SK-N-SH treated with all-trans-retinoic acid at 6 μM for 48 hours (cell line): ENCODE data around the gene C2orf69.

Source experiments
- ATAC-seq: fragments of 200-7000 bp; cut with Tn5 transposase; 3 replicates; pipeline ENCODE4 v1.9.1; 2020; ENCODE audit warnings: mild to moderate bottlenecking, moderate library complexity
- ARNTL ChIP-seq: fragments of 450-650 bp; formaldehyde crosslinking; IDR thresholded peaks from 2 replicates; pipeline ENCODE4 v1.5.0; 2020; ENCODE audit warnings: low read depth, mild to moderate bottlenecking, moderate library complexity, borderline replicate concordance
- BACH2 ChIP-seq: fragments of 250-450 bp; sonication (Bioruptor Pico); IDR thresholded peaks from 2 replicates; pipeline ENCODE4 v1.9.0; 2021; ENCODE audit warnings: mild to moderate bottlenecking, borderline replicate concordance
- CSDC2 ChIP-seq: fragments of 250-450 bp; sonication (Bioruptor Pico); IDR thresholded peaks from 2 replicates; pipeline ENCODE4 v1.5.0; 2020; ENCODE audit warnings: mild to moderate bottlenecking, moderate library complexity
- ESRRG ChIP-seq: fragments of 250-450 bp; sonication (Bioruptor Pico); IDR thresholded peaks from 2 replicates; pipeline ENCODE4 v1.6.1; 2021; ENCODE audit warnings: mild to moderate bottlenecking
- PATZ1 ChIP-seq: fragments of 250-450 bp; sonication (Bioruptor Pico); IDR thresholded peaks from 2 replicates; pipeline ENCODE4 v1.8.0; 2020; ENCODE audit warnings: mild to moderate bottlenecking, moderate library complexity, borderline replicate concordance
- POU6F1 ChIP-seq: fragments of 250-450 bp; sonication (Bioruptor Pico); IDR thresholded peaks from 2 replicates; pipeline ENCODE4 v1.8.0; 2021; ENCODE audit warnings: low read depth, mild to moderate bottlenecking, moderate library complexity, borderline replicate concordance
- RARB ChIP-seq: fragments of 250-450 bp; sonication (Bioruptor Pico); IDR thresholded peaks from 2 replicates; pipeline ENCODE4 v1.8.0; 2021; ENCODE audit warnings: mild to moderate bottlenecking, moderate library complexity
- SNAI2 ChIP-seq: fragments of 250-450 bp; sonication (Bioruptor Pico); IDR thresholded peaks from 2 replicates; pipeline ENCODE4 v1.5.0; 2020; ENCODE audit warnings: mild to moderate bottlenecking, moderate library complexity
- ZFP3 ChIP-seq: fragments of 250-450 bp; sonication (Bioruptor Pico); IDR thresholded peaks from 2 replicates; pipeline ENCODE4 v1.5.0; 2020; ENCODE audit warnings: mild to moderate bottlenecking, moderate library complexity
- ZFP30 ChIP-seq: fragments of 450-650 bp; formaldehyde crosslinking; IDR thresholded peaks from 2 replicates; pipeline ENCODE4 v1.5.0; 2022; ENCODE audit warnings: mild to moderate bottlenecking, moderate library complexity
- ZNF565 ChIP-seq: fragments of 450-650 bp; formaldehyde crosslinking; conservative IDR thresholded peaks from 2 replicates; pipeline ENCODE4 v1.5.0; 2020; ENCODE audit warnings: low read depth, mild to moderate bottlenecking, moderate library complexity
- ZNF70 ChIP-seq: fragments of 450-650 bp; formaldehyde crosslinking; IDR thresholded peaks from 2 replicates; pipeline ENCODE4 v1.5.0; 2020; ENCODE audit warnings: mild to moderate bottlenecking, moderate library complexity
- ZNF8 ChIP-seq: fragments of 450-650 bp; formaldehyde crosslinking; IDR thresholded peaks from 2 replicates; pipeline ENCODE4 v1.5.0; 2020; ENCODE audit warnings: mild to moderate bottlenecking, moderate library complexity
- TF ChIP-seq, protein P1 (sequence below): fragments of 250-450 bp; sonication (Bioruptor Pico); IDR thresholded peaks from 2 replicates; pipeline ENCODE4 v1.5.0; 2020; ENCODE audit warnings: mild to moderate bottlenecking, moderate library complexity
- TF ChIP-seq, protein P2 (sequence below): fragments of 250-450 bp; sonication (Bioruptor Pico); IDR thresholded peaks from 2 replicates; pipeline ENCODE4 v1.5.1; 2021; ENCODE audit warnings: mild to moderate bottlenecking, moderate library complexity
- TF ChIP-seq, protein P3 (sequence below): fragments of 250-450 bp; sonication (Bioruptor Pico); IDR thresholded peaks from 2 replicates; pipeline ENCODE4 v1.5.1; 2020; ENCODE audit warnings: low read depth, mild to moderate bottlenecking, moderate library complexity

The C2orf69 gene

DNA sequence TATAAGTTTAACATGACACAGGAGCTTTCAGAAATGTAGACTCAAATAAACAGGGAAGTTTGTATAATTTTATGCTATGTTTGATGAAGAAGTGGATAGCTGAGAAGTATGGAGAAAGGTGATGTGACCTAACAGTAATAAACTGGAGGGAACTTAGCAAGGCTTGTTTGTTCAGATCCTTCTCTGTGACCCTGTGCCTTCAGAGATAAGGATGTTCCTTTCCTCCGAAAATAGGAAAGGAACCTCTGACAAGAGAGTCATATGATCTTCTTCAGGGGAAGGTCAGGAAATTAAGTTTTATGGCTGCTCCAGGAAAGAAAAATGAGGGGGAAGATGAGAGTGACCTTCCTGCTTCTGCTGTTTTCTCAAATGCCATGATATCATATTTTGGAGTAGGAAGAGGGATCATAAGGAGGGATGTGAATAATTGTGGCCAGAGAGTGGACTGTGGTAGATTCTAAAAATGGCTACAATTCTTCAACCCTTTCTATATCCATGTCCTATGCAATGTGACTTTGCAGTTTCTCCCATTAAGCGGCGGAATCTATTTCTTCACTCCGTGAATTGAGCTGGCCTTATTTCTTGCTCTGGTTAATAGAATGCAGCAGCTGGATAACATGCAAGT, 8.5 kb upstream of the C2orf69 start (continued):
- TF ChIP-seq PATZ1 (CRISPR knock-in tag) (no peak), ZNF70 (CRISPR knock-in tag) (no peak)
- TF ChIP-seq, all 23 proteins: peak for 0

DNA sequence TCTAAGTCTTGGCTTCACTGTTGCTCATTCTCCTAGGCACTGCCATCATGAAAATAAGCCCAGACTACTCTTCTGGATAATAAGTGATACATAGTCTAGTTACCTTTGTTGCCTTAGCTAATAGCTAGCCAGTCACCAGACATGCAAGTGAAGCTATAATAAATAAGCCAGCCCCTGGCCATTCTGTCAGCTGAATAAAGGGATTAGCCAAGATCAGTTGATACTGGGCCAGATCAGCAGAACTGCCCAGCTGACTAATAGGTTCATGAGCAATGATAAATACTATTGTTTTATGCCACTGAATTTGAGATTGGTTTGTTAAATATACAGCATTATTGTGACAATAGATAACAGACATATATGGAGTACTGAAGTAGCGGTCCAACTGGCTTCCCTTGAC, 8.0 kb upstream of the C2orf69 start:
- no peak for ATAC-seq
- TF ChIP-seq ARNTL (CRISPR knock-in tag): no peak
- TF ChIP-seq, all 23 proteins: peak for 0

GRCh38 chr2:199907008-199907714, 3.9 kb upstream of the C2orf69 start:
- TF ChIP-seq, protein P1, sequence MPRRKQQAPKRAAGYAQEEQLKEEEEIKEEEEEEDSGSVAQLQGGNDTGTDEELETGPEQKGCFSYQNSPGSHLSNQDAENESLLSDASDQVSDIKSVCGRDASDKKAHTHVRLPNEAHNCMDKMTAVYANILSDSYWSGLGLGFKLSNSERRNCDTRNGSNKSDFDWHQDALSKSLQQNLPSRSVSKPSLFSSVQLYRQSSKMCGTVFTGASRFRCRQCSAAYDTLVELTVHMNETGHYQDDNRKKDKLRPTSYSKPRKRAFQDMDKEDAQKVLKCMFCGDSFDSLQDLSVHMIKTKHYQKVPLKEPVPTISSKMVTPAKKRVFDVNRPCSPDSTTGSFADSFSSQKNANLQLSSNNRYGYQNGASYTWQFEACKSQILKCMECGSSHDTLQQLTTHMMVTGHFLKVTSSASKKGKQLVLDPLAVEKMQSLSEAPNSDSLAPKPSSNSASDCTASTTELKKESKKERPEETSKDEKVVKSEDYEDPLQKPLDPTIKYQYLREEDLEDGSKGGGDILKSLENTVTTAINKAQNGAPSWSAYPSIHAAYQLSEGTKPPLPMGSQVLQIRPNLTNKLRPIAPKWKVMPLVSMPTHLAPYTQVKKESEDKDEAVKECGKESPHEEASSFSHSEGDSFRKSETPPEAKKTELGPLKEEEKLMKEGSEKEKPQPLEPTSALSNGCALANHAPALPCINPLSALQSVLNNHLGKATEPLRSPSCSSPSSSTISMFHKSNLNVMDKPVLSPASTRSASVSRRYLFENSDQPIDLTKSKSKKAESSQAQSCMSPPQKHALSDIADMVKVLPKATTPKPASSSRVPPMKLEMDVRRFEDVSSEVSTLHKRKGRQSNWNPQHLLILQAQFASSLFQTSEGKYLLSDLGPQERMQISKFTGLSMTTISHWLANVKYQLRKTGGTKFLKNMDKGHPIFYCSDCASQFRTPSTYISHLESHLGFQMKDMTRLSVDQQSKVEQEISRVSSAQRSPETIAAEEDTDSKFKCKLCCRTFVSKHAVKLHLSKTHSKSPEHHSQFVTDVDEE (CRISPR knock-in tag): no peak
- TF ChIP-seq, protein P2, sequence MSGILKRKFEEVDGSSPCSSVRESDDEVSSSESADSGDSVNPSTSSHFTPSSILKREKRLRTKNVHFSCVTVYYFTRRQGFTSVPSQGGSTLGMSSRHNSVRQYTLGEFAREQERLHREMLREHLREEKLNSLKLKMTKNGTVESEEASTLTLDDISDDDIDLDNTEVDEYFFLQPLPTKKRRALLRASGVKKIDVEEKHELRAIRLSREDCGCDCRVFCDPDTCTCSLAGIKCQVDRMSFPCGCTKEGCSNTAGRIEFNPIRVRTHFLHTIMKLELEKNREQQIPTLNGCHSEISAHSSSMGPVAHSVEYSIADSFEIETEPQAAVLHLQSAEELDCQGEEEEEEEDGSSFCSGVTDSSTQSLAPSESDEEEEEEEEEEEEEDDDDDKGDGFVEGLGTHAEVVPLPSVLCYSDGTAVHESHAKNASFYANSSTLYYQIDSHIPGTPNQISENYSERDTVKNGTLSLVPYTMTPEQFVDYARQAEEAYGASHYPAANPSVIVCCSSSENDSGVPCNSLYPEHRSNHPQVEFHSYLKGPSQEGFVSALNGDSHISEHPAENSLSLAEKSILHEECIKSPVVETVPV (CRISPR knock-in tag): no peak
- TF ChIP-seq ZNF70 (CRISPR knock-in tag) (no peak), POU6F1 (CRISPR knock-in tag) (no peak)
- TF ChIP-seq, all 23 proteins: peak for 0
- ATAC-seq: no peak

- TF ChIP-seq ZNF565 (CRISPR knock-in tag) (no peak), ZFP30 (CRISPR knock-in tag) (no peak), SNAI2 (no peak), ZNF70 (CRISPR knock-in tag) (no peak), CSDC2 (no peak)
- TF ChIP-seq, protein P3, sequence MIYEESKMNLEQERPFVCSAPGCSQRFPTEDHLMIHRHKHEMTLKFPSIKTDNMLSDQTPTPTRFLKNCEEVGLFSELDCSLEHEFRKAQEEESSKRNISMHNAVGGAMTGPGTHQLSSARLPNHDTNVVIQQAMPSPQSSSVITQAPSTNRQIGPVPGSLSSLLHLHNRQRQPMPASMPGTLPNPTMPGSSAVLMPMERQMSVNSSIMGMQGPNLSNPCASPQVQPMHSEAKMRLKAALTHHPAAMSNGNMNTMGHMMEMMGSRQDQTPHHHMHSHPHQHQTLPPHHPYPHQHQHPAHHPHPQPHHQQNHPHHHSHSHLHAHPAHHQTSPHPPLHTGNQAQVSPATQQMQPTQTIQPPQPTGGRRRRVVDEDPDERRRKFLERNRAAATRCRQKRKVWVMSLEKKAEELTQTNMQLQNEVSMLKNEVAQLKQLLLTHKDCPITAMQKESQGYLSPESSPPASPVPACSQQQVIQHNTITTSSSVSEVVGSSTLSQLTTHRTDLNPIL (CRISPR knock-in tag): no peak
- TF ChIP-seq, all 23 proteins: peak for 0
- ATAC-seq: no peak
Measured at GRCh38 chr2:199910338-199911051, 598 bp upstream of the C2orf69 start.

- ATAC-seq: no peak
- TF ChIP-seq CSDC2 (no peak), POU6F1 (CRISPR knock-in tag) (no peak), RARB (no peak), ARNTL (CRISPR knock-in tag) (no peak), ZFP30 (CRISPR knock-in tag) (no peak), ZFP3 (CRISPR knock-in tag) (no peak), ZNF565 (CRISPR knock-in tag) (no peak), BACH2 (CRISPR knock-in tag) (no peak), ZNF8 (CRISPR knock-in tag) (no peak), ESRRG (CRISPR knock-in tag) (no peak)
- TF ChIP-seq, protein P1 (CRISPR knock-in tag): no peak
Measured at GRCh38 chr2:199911877-199912161, 726 bp downstream of the C2orf69 start.
